ENCODE data around the gene CHRNA1.

DNA sequence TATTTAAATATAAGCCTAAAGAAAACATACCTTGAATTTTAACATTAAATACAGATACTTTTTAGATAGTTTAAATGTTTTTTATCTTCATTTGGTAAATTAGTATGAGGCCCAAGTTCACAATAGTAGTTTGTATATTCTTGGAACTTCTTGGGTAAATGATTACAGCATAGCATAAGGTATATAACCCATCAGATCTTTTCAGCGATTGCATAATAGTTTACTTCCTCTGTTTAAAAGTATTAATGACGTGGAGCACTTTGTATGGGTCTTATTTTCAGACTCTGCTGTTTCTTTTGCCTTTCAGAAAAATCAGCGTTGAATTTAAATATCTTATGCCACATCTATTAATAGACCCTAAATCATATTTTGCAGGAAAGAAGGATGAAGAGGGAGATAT lies 60.2 kb downstream of the CHRNA1 start:
- TF ChIP-seq, protein P1, sequence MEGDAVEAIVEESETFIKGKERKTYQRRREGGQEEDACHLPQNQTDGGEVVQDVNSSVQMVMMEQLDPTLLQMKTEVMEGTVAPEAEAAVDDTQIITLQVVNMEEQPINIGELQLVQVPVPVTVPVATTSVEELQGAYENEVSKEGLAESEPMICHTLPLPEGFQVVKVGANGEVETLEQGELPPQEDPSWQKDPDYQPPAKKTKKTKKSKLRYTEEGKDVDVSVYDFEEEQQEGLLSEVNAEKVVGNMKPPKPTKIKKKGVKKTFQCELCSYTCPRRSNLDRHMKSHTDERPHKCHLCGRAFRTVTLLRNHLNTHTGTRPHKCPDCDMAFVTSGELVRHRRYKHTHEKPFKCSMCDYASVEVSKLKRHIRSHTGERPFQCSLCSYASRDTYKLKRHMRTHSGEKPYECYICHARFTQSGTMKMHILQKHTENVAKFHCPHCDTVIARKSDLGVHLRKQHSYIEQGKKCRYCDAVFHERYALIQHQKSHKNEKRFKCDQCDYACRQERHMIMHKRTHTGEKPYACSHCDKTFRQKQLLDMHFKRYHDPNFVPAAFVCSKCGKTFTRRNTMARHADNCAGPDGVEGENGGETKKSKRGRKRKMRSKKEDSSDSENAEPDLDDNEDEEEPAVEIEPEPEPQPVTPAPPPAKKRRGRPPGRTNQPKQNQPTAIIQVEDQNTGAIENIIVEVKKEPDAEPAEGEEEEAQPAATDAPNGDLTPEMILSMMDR (IDR thresholded peaks at IDR 0.05 in 4 of 5, conservative IDR thresholded peaks at IDR 0.05 in 1 of 5): no peak
- TF ChIP-seq POLR2A (IDR thresholded peaks at IDR 0.05): no peak

All from gastrocnemius medialis (tissue), 4 donors.